Mesothelial cell of epicardium (in vitro differentiated cells): Measurements from ENCODE around the gene DPYD. TPM values are rescaled to one million over a fixed set of nuclear protein-coding genes. Genes with fewer than 3 reads are reported as not detected.

Experiments used
- DNase-seq, 2 experiments: peaks; one replicate each; pipeline ENCODE4 v3.0.0; 2021; ENCODE audit warnings: low spot score in 2 of 2; ENCODE audit not compliant: unreplicated experiment in 2 of 2
- H3K27ac Mint-ChIP-seq: 2 replicates; pipeline ENCODE4 v1.8.0; 2021; ENCODE audit warnings: mixed read lengths
- H3K27me3 Mint-ChIP-seq: 2 replicates; pipeline ENCODE4 v1.8.0; 2021; ENCODE audit warnings: low read depth, mixed read lengths
- H3K36me3 Mint-ChIP-seq: 2 replicates; pipeline ENCODE4 v1.8.0; 2021; ENCODE audit warnings: mixed read lengths
- H3K4me1 Mint-ChIP-seq: 2 replicates; pipeline ENCODE4 v1.8.0; 2021; ENCODE audit warnings: mixed read lengths
- H3K4me3 Mint-ChIP-seq: 2 replicates; pipeline ENCODE4 v1.8.0; 2021; ENCODE audit warnings: mild to moderate bottlenecking, moderate library complexity, mixed read lengths
- H3K9me3 Mint-ChIP-seq: 2 replicates; pipeline ENCODE4 v1.8.0; 2021; ENCODE audit warnings: mixed read lengths
- total RNA-seq: library from RNA; stranded (reverse); gene quantifications from 3 replicates; pipeline ENCODE4 v1.2.1, GENCODE V29; 2021
- TF ChIP-seq, protein P1 (sequence below): fragments of 200-600 bp; sonication (generic); IDR thresholded peaks from one replicate; pipeline ENCODE4 v1.5.0; 2021; ENCODE audit warnings: antibody characterized with exemption; ENCODE audit not compliant: unreplicated experiment

The DPYD gene
- total RNA-seq, 1 donor from 2014 or later = 13.3 TPM

DNA sequence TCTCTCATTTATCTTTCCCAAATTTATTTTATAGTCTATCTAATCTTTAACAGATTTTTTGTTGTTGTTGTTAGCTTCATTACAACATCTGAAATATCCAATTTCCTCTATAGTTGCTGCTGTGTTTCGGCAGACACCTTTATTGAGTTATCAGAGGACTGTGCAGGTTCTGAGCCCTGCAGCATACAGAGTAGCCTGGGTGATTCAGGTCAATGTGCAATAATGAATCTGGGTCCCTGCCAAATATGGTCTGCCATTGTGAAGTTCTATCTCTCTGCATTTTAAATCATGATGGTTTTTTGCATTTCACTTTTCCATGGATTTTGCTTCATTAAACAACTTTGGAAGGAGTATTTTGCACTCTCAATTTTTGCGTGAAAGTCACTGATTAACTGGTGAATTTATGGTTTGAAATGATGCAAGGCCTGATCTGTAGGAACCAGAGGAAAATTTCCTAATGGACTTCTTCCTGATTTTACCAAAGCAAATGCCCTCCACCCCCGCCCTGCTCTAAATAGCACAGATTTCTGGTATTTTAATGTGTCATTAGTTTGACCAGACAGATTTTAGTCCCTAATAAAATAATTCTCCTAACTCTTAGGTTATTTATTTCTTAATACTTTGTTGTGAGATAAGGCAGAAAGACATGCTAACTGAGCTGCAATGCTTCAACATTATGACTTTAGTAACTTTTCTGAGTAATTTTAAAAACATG, 797.0 kb downstream of the DPYD start:
- no peak for DNase-seq
- no peak overlapping the region for H3K4me3 Mint-ChIP-seq
- H3K27me3 Mint-ChIP-seq = peaks cover 3% of the 10 kb centered on the region
- TF ChIP-seq, protein P1, sequence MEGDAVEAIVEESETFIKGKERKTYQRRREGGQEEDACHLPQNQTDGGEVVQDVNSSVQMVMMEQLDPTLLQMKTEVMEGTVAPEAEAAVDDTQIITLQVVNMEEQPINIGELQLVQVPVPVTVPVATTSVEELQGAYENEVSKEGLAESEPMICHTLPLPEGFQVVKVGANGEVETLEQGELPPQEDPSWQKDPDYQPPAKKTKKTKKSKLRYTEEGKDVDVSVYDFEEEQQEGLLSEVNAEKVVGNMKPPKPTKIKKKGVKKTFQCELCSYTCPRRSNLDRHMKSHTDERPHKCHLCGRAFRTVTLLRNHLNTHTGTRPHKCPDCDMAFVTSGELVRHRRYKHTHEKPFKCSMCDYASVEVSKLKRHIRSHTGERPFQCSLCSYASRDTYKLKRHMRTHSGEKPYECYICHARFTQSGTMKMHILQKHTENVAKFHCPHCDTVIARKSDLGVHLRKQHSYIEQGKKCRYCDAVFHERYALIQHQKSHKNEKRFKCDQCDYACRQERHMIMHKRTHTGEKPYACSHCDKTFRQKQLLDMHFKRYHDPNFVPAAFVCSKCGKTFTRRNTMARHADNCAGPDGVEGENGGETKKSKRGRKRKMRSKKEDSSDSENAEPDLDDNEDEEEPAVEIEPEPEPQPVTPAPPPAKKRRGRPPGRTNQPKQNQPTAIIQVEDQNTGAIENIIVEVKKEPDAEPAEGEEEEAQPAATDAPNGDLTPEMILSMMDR = no peak
- H3K36me3 Mint-ChIP-seq = no peaks in the 10 kb centered on the region
- H3K27ac Mint-ChIP-seq = no peak overlapping the region
- H3K9me3 Mint-ChIP-seq = no peaks in the 10 kb centered on the region
- peaks cover 8% of the 10 kb centered on the region for H3K4me1 Mint-ChIP-seq

DNA sequence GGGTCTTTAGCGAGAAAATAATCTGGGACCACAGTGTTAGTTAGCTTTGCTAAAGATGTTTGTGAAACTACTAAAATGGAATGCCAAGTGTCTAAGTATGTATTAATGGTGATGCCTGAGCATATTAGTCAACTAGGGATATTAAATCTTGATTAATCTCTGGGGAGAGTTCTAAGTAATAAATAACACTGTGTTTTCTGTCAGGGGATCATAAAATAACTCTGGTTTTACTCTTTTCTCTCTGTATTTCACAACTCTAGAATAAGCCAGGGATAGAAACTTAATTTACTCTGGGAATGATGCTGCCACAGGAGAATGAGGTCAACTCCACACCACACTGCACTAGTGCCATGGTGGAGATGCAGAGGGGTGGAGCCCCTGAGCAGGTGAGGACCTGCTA, 800.0 kb downstream of the DPYD start:
- H3K27ac Mint-ChIP-seq = no peak overlapping the region
- no peaks in the 10 kb centered on the region for H3K36me3 Mint-ChIP-seq
- no peaks in the 10 kb centered on the region for H3K9me3 Mint-ChIP-seq
- no peak for DNase-seq
- H3K27me3 Mint-ChIP-seq = no peaks in the 10 kb centered on the region
- TF ChIP-seq, protein P1 = no peak
- H3K4me3 Mint-ChIP-seq = no peak overlapping the region
- peaks cover 8% of the 10 kb centered on the region for H3K4me1 Mint-ChIP-seq

DNA sequence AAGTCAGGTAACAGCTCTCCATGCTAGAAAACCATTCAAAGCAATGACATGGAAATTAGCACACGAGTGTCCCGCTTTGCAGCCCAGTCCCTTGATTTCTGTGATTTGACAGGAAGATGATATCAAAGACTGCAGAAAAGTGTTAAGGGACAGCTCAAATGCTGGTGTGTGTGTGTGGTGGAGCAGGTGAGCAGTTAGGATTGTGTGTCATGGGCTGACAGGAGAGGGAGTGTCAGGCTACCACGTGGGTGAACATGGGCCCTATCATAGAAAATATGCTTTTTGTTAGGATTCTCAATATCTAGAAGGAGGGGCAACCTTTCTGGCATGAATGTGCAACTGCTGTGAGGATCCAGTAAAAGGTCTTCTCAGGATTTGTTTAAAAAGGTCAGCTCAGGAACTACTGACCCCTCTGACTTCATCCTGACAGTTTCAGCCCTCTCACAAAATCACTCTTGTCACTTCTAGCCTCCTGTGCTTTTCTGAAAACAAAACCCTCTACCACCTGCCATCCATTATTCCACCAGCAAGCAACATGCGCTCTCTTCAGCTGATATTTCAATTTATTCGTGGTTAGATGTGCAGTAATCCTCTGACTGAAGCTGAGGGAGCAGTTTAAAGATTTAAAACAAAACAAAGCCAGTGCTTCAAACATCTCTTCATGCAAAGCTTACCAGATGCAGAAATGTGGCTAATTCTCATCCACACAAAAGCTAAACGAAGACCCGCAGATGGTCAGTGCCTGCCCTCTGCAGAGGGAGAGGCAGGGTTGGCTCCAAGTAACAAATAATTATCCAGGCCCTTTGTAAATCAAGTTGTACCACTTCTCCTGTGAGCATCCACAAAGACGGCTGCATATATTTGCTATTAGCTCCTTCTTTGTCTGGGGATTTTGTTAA, 801.3 kb downstream of the DPYD start:
- no peaks in the 10 kb centered on the region for H3K9me3 Mint-ChIP-seq
- H3K4me3 Mint-ChIP-seq = no peak overlapping the region
- H3K36me3 Mint-ChIP-seq = no peaks in the 10 kb centered on the region
- no peak overlapping the region for H3K27ac Mint-ChIP-seq
- TF ChIP-seq, protein P1 = no peak
- H3K4me1 Mint-ChIP-seq = peaks cover 6% of the 10 kb centered on the region
- H3K27me3 Mint-ChIP-seq = no peaks in the 10 kb centered on the region
- no peak for DNase-seq

DNA sequence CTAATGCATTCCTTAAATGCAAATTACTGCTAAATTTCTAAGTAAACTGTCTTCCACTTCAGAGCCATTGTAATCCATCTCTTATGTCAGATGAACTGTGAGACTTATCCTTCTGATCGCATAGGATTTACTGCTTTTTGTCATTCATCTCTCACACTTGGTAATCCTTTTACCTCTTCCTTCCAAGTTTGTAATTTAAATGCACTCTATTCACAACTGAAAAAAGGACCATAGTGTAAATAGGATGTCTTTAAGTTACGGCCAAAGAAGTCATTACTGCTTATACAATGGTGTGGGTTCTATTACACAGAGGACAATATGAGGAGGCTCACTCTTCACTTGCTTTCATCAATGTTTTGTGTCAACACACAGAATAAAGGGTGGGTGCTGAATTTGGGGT, 806.0 kb downstream of the DPYD start:
- no peaks in the 10 kb centered on the region for H3K4me1 Mint-ChIP-seq
- H3K27me3 Mint-ChIP-seq = no peaks in the 10 kb centered on the region
- H3K36me3 Mint-ChIP-seq = no peaks in the 10 kb centered on the region
- H3K9me3 Mint-ChIP-seq = no peaks in the 10 kb centered on the region
- no peak overlapping the region for H3K4me3 Mint-ChIP-seq
- no peak overlapping the region for H3K27ac Mint-ChIP-seq
- TF ChIP-seq, protein P1 = no peak
- no peak for DNase-seq

DNA sequence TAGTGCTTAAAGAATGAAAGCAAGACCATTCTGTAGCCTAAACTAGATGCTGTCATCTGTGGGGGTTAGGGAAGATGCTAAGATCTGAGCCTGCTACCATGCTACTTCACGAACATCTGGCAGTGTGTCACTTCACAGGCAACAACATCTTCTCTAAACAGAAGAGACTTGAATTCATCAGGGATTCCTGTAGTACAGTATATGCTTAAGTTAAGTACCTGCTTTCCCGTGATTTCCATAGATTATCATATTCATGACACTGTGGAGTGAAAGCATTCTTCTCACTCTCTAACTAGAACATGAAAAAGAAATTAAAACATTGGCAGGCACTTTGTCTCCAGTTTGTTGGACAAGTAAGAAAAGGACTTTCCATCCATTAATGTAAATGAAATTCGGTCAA, 808.4 kb downstream of the DPYD start:
- DNase-seq = no peak
- no peak overlapping the region for H3K27ac Mint-ChIP-seq
- H3K4me1 Mint-ChIP-seq = no peaks in the 10 kb centered on the region
- no peaks in the 10 kb centered on the region for H3K36me3 Mint-ChIP-seq
- H3K27me3 Mint-ChIP-seq = no peaks in the 10 kb centered on the region
- TF ChIP-seq, protein P1 = no peak
- H3K9me3 Mint-ChIP-seq = no peaks in the 10 kb centered on the region
- H3K4me3 Mint-ChIP-seq = no peak overlapping the region
